Epithelial cell of proximal tubule (primary cell): Measurements from ENCODE around the gene PDZD2. TPM values are rescaled to one million over a fixed set of nuclear protein-coding genes. Genes with fewer than 3 reads are reported as not detected.

Experiments
- DNase-seq: peaks from one replicate; pipeline ENCODE4 v3.0.0-alpha.2; 2011; ENCODE audit warnings: low read depth
- H3K4me3 ChIP-seq: 2 replicates; pipeline ENCODE4 v1.5.1; 2011; ENCODE audit warnings: low read depth, mild to moderate bottlenecking, low read length
- CTCF ChIP-seq: conservative IDR thresholded peaks from 2 replicates; pipeline ENCODE4 v1.5.1; 2012; ENCODE audit warnings: low read depth, mild to moderate bottlenecking, low read length
- total RNA-seq: library from RNA; depleted of rRNA; stranded (reverse); fragments of >200 nt; gene quantifications from 2 replicates; pipeline ENCODE4 v1.2.3, GENCODE V29; 2015

The PDZD2 gene
- total RNA-seq, 1 donor from 2014 or later, result 8.4 TPM

GRCh38 chr5:31623249-31623648, 15.7 kb upstream of the PDZD2 start:
- H3K4me3 ChIP-seq, result no peak overlapping the region
- TF ChIP-seq CTCF, result no peak

DNA sequence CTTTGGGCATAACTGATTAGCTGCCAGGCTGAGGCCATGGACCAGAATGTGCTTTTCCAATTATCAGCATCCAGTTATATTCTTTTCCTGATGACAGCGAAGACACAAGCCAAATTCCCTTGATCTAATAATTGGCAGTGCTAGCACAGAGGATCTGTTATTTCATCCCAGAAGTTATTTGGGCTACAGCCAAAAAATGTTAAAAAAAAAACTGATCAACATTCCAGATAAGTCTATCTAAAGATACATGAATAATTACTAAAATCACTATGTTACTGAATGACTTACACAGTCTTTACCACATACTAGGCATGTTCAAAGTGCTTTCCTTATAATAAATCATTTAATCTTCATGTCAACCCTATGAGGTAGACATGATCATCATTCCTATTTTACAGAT, 13.5 kb upstream of the PDZD2 start:
- TF ChIP-seq CTCF, result no peak
- H3K4me3 ChIP-seq, result no peak overlapping the region
- DNase-seq, result no peak

More at GRCh38 chr5:31623249-31623648, 15.7 kb upstream of the PDZD2 start:
- no peak for DNase-seq

DNA sequence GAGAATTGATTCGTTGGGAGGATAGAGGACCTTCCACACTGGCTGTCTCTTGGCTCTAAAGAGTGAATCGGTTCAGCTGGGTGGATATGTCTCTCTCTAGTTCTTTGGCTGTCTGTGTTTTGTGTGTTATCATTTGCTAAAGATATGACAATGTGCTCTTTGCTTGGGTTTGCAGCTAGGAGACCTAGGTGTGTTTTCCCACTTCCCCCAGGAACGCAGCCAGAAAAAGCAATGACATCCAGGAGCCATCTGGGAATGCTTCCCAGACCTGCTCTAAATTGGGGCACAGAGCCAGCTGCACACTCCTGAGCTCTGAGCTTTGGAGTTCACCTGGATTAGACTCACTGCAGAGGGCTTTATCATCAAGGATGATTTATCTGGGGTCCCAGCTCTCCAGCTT, 12.8 kb upstream of the PDZD2 start:
- no peak for TF ChIP-seq CTCF
- no peak overlapping the region for H3K4me3 ChIP-seq
- DNase-seq, result no peak

DNA sequence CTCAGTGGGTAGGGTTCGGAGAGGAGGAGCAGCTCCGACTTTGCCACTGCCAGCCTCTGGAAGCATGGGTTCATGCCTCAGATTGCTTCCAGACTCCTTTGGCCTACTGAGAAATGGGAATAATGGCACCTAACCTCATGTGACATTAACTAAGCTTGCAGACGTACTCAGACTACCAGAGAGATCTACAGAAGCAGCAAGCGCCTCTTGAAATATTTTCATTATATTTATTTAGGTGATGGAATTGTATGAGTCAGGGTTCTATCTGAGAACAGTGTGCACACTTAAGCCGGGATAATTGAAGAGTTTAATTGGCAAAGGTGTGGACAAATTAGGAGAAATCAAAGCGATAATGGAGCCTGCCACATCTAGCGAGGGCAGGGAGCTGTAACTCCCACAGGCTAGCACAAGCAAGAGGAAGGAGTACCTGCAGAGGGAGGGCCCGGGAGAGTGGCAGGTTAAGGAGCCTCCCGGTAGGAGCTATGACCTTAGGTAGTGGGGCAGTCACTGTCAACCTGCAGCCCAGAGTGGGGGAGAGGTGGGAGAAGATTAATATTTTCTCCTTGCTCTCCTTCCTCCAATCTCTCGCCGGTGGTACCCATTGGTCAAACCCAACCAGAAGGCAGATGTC, 12.2 kb upstream of the PDZD2 start:
- no peak for DNase-seq
- no peak for TF ChIP-seq CTCF
- no peak overlapping the region for H3K4me3 ChIP-seq

GRCh38 chr5:31630931-31631330, 8.0 kb upstream of the PDZD2 start:
- no peak overlapping the region for H3K4me3 ChIP-seq
- TF ChIP-seq CTCF, result no peak
- DNase-seq, result no peak

DNA sequence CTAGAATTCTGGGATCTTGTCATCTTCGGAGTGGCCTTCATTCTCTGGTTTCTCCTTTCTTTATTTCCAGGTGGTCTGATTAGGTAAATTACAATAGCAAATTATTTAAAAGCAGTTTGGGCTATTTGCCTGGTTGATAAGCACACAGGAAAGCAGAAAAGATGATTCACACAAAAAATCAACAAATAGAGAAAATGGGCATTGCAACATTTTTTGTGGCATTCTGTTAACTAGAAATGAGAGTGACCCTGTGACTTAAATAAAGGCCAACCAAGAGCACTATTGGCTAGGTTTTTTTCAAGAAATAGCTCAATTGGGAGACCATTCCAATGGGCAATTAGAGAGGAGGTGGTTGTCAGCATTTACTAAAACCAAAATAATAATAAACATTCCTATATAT, 6.5 kb upstream of the PDZD2 start:
- H3K4me3 ChIP-seq, result no peak overlapping the region
- TF ChIP-seq CTCF, result no peak
- no peak for DNase-seq

DNA sequence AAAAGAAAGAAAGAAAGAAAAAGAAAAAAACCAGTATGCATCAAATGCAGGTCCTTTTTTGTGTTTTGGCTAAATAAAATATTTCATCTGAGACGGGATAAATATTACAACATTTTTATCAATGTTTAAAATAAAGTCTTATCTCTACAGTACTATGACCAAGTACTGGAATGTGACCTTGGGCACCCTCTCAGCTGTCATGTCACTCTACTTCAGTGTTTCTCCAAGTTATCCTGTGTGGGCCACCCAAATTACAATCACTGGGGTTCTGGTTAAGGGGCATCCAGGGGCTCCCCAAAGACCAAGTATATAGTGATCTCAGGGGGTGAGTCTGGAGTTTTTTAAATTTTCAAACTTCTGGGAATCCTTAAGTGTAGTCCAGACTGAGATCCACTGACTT, 3.5 kb upstream of the PDZD2 start:
- no peak for DNase-seq
- TF ChIP-seq CTCF, result no peak

More for the DNA sequence above, 3.5 kb upstream of the PDZD2 start:
- H3K4me3 ChIP-seq, result no peak overlapping the region
